ENCODE results near the gene DOCK1. TPM values are rescaled to one million over a fixed set of nuclear protein-coding genes. Genes with fewer than 3 reads are reported as not detected.

Gene DOCK1
- total RNA-seq, 1 donor, result 99.7 TPM

GRCh38 chr10:127325506-127325905, 420.3 kb downstream of the DOCK1 start:
- DNase-seq (ENCODE audit: low read depth), result no peak
- H3K4me3 ChIP-seq (ENCODE audit: low read depth, low read length), result no peak overlapping the region
- TF ChIP-seq CTCF (IDR thresholded peaks at IDR 0.05; ENCODE audit: insufficient read depth, low read depth, low read length), result no peak

- H3K4me3 ChIP-seq (ENCODE audit: low read depth, low read length), result no peak overlapping the region
- DNase-seq (ENCODE audit: low read depth), result no peak
- no peak for TF ChIP-seq CTCF (IDR thresholded peaks at IDR 0.05; ENCODE audit: insufficient read depth, low read depth, low read length)
Measured at GRCh38 chr10:127326883-127327282, 421.7 kb downstream of the DOCK1 start.

GRCh38 chr10:127331696-127332095, 426.5 kb downstream of the DOCK1 start:
- no peak overlapping the region for H3K4me3 ChIP-seq (ENCODE audit: low read depth, low read length)
- no peak for TF ChIP-seq CTCF (IDR thresholded peaks at IDR 0.05; ENCODE audit: insufficient read depth, low read depth, low read length)
- DNase-seq (ENCODE audit: low read depth), result no peak

- TF ChIP-seq CTCF (IDR thresholded peaks at IDR 0.05; ENCODE audit: insufficient read depth, low read depth, low read length), result no peak
- no peak for DNase-seq (ENCODE audit: low read depth)
- H3K4me3 ChIP-seq (ENCODE audit: low read depth, low read length), result no peak overlapping the region
Measured at GRCh38 chr10:127332631-127333030, 427.4 kb downstream of the DOCK1 start.

- TF ChIP-seq CTCF (IDR thresholded peaks at IDR 0.05; ENCODE audit: insufficient read depth, low read depth, low read length), result no peak
- no peak overlapping the region for H3K4me3 ChIP-seq (ENCODE audit: low read depth, low read length)
- DNase-seq (ENCODE audit: low read depth), result peak; percentile 4
Measured at GRCh38 chr10:127337801-127338200, 432.6 kb downstream of the DOCK1 start.

- TF ChIP-seq CTCF (IDR thresholded peaks at IDR 0.05; ENCODE audit: insufficient read depth, low read depth, low read length), result no peak
- no peak overlapping the region for H3K4me3 ChIP-seq (ENCODE audit: low read depth, low read length)
- peak; percentile 30 for DNase-seq (ENCODE audit: low read depth)
Measured at GRCh38 chr10:127338399-127339110, 433.3 kb downstream of the DOCK1 start.

- no peak for TF ChIP-seq CTCF (IDR thresholded peaks at IDR 0.05; ENCODE audit: insufficient read depth, low read depth, low read length)
- peak; percentile 35 for DNase-seq (ENCODE audit: low read depth)
- H3K4me3 ChIP-seq (ENCODE audit: low read depth, low read length), result no peak overlapping the region
Measured at GRCh38 chr10:127343821-127344220, 438.6 kb downstream of the DOCK1 start.

All from fibroblast of villous mesenchyme (primary cell).